Cerebellar nuclear complex (tissue), 1 donor: Measurements from ENCODE around the gene CCDC14.
"Not testable (repeated sequence)": the region's sequence is repeated elsewhere in the genome, so short reads cannot be mapped to it uniquely, and the experiment has no call there.

Source experiments
- DNase-seq, 2 experiments: peaks; one replicate each; lab custom pipeline; 2025; lab: John Stamatoyannopoulos, UW

The CCDC14 gene

GRCh38 chr3:123899300-123899865, 61.6 kb downstream of the CCDC14 start:
- no peak for DNase-seq

- DNase-seq: no peak
These were observed 68.0 kb downstream of the CCDC14 start for GRCh38 chr3:123893012-123893411.

- no peak for DNase-seq
These were observed 68.8 kb downstream of the CCDC14 start for GRCh38 chr3:123892195-123892594.

DNA sequence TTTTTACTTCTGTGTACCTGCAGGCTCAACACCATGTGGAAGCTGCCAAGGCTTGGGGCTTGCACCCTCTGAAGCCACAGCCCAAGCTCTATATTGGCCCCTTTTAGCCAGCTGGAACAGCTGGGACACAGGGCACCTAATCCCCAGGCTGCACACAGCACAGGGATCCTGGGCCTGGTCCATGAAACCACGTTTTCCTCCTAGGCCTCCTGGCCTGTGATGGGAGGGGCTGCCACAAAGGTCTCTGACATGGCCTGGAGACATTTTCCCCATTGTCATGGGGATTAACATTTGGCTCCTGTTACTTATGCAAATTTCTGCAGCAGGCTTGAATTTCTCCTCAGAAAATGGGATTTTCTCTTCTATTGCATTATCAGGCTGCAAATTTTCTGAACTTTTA, 70.0 kb downstream of the CCDC14 start:
- DNase-seq: not testable (repeated sequence)

GRCh38 chr3:123890162-123890561, 70.9 kb downstream of the CCDC14 start:
- not testable (repeated sequence) for DNase-seq

DNA sequence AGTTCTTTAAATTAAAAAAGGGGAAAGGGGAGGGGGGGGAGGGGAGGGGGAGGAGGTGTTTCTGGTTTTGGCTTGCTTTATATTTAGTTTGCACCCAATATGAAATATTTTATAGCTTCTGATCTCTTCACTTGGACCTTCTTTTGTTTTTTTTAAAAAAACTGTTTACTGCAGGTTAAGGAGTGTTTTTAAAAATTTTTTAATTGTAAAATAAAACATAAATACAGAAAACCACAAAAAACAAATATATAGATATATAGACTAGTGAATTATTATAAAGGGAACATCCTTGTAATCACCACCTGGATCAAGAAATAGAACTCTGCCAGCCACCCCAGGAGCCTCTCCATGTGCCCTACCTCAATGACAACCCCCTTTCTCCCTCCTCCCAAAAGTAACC, 76.0 kb downstream of the CCDC14 start:
- DNase-seq: no peak

DNA sequence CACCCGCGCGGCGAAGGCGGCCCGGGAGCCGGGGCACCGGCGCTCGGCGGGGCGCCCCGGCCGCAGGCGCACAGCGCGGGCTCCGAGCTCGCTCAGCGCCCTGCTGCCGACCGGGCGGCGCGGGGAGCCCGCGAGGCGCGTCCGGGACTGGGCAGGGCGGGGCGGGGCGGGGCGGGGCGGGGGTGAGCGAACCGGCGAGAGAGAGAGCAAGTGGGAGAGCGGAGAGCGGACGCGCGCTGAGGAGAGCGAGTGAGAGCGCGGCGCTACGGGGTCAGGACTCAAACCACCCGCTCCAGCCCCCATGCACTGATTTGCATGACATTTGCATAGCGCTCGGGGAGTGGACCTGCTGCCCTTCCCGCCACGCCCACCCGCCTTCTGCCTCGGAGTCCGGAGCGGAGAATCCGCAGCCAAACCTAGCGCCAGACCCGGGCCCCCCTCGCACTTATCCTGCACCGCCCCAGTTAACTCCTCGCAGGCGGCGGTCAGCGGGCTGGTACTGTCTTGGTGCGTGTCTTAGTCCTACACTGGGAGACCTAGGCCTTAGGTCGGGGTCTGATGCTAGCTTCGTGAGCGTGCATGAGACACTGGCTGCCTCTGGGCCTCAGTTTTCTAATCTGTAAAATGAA, 76.7 kb downstream of the CCDC14 start, which contains the start of gene MYLK:
Gene MYLK, minus strand, starts transcription at position 130 of the 629 bp plus-strand sequence. CDS start 90,491 bp downstream, outside the sequence.
- no peak for DNase-seq

DNA sequence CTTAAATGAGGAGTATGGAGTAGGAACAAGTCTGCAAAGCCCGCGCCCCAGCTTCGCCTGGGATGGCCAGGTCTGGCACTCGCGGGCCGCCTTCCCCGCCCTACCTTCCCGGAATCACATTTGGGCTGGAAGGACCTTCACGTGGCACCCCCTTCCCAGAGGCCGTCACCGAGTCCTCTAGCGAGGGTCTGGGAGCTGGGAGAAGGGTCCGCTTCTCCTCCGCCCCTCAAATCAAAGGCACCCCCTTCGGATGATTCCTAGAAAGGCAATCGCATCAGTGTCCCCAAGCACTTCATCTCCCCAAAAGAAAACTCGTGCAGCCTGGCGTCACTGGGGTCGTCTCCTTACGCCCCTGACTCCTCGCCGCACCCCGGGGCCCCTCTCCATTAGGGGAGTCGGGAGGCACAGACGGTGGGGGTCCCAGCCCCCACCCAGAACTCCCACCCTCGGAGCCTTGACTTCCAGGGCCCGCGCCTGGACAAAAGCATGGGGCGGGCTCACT, 77.3 kb downstream of the CCDC14 start:
- no peak for DNase-seq

GRCh38 chr3:123883111-123883510, 77.9 kb downstream of the CCDC14 start:
- DNase-seq: no peak

- DNase-seq: no peak
These were observed 79.3 kb downstream of the CCDC14 start for GRCh38 chr3:123881771-123882170.

DNA sequence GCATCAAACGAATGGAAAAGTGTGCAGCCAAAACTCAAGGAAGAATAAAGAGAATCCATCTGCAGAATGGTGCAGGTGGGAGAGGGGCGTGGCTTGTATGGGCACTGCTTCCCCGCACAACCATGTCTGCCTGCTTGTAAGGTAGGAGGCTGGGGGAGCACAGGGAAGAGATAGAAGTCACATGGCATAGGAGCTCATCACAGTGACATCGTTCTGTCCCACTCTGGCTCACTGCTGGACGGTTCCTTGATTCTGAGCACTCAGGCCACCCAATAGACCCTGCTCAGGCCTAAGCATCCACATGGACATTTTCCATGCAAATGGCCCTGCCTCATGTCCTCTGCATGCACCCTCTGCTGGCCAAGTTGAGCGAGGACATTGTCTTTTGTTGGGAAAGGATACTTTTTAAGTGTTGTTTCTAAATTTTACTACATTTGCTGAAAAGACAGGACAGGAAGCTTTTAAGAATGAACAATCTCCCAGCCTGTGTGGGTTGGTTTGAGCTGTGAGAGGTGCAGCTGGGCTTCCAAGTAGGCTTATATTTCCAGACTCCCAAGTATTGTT, 79.9 kb downstream of the CCDC14 start:
- DNase-seq: no peak

DNA sequence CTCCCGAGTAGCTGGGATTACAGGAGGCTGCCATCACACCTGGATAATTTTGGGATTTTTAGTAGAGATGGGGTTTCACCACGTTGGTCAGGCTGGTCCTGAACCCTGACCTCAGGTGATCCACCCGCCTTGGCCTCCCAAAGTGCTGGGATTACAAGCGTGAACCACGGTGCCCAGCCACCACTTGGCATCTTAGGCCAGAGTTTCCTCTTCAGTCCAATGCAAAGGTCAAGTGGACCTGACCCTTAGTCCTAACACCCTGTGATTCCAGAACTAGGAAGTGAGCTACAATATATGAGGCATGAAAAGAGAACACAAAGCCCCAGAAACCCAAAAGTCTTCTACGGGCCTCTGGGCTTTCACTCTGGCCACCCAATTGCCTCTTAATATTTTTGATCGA, 82.2 kb downstream of the CCDC14 start:
- no peak for DNase-seq

GRCh38 chr3:123877965-123878364, 83.1 kb downstream of the CCDC14 start:
- DNase-seq: no peak

- no peak for DNase-seq
These were observed 83.6 kb downstream of the CCDC14 start for GRCh38 chr3:123877466-123877865.

DNA sequence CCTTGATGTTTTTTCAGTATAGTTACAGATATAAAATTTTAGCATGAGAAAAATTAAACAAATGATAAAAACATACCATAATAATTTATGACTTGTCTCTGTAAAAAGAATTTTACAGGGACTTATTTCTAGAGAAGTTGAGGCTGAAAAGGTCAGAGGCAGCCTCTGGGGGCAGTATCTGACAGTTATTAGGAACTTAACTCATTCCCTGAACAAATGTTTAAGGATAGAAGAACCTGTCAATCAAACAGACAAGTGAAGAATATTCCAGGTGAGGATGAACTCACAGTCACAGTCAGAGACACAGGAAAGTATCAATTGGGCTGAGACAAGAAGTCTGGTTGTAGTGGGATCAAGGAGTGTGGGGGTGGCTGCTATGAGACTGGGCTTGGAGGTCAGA, 84.2 kb downstream of the CCDC14 start:
- no peak for DNase-seq

DNA sequence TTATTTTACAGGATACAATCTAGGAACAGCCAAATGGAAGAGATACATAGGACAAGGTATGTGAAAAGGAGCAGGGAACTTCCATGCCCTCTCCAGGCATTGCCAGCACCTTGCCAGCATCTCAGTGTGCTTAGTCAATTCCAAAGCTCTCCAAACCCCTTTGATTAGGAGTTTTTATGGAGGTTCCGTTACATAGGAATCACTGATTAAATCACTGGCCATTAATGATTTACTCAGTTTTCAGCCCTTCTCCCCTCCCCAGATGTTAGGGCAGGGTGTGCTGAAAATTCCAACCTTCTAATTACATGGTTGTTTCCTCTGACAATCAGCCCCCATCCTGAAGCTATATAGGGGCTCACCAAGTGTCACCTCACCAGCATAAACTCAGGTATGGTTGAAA, 88.4 kb downstream of the CCDC14 start:
- no peak for DNase-seq

- no peak for DNase-seq
These were observed 89.1 kb downstream of the CCDC14 start for GRCh38 chr3:123871946-123872345.

- DNase-seq: no peak
These were observed 91.0 kb downstream of the CCDC14 start for GRCh38 chr3:123870033-123870432.

DNA sequence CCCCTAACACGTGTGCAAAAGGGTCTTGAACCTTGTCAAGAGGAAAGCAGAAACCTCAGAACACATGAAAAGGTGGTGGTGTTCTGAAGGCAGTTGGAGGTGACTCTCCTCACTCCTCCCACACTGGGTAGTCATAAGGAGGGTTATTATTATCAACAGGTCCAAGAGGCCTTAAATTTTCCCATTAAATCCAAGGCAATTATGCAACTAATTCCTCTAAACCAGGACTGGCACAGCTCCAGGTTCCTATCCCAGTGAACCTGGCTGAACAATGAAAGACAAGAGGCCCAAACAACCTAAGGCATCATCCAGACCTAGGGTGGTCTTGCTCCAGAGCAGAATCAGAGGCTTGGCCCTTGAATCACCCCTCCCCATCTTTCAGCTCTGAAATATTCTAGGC, 91.9 kb downstream of the CCDC14 start:
- no peak for DNase-seq

DNA sequence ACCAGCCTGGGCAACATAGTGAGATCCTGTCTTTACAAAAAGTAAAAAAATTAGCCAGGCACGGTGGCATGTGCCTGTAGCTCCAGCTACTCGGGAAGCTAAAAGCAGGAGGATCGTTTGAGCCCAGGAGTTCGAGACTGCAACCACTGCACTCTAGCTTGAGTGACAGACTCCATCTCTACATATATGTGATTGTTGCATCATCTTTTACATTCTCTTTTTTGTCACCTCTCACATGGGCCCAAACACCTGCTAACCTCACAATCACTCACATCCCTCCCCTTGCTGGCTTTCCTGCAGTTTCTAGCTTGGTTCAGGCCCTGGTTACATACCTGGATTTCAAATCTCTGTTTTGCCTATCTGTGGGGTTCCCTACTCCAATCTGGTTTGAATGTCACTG, 96.3 kb downstream of the CCDC14 start:
- no peak for DNase-seq
